ENCODE results near the gene ASAP3. TPM values are rescaled to one million over a fixed set of nuclear protein-coding genes. Genes with fewer than 3 reads are reported as not detected.
A peak's percentile ranks its signal among the peaks of the same experiment; 100 is the strongest.

The ASAP3 gene
- total and polyA plus RNA-seq, 9 of the 15 experiments (the other 6 are each of a cell fraction or from before 2014, with no cell fraction given), result 1.7 to 31.2 (median 17.4) TPM

DNA sequence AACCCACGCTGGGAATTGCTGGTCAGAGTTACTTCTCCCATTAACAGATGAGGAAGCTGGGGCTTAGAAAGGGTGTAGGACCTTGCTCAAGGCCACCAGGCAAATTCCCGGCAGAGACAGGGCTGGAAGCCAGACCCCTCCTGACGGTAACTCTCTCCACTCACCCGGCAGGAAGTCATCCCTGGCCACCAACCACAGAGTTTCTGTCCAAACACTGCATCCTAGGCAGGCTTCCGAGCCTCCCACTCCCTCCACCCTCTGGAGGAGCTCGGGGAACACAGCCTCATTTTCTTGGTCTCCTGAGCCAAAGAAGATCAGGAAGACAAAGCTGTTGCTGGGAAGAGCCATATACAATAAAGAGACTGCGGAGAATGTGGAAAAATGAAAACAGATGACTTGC is 89.3 kb downstream of the ASAP3 start (continued):
- TF ChIP-seq, protein P1, sequence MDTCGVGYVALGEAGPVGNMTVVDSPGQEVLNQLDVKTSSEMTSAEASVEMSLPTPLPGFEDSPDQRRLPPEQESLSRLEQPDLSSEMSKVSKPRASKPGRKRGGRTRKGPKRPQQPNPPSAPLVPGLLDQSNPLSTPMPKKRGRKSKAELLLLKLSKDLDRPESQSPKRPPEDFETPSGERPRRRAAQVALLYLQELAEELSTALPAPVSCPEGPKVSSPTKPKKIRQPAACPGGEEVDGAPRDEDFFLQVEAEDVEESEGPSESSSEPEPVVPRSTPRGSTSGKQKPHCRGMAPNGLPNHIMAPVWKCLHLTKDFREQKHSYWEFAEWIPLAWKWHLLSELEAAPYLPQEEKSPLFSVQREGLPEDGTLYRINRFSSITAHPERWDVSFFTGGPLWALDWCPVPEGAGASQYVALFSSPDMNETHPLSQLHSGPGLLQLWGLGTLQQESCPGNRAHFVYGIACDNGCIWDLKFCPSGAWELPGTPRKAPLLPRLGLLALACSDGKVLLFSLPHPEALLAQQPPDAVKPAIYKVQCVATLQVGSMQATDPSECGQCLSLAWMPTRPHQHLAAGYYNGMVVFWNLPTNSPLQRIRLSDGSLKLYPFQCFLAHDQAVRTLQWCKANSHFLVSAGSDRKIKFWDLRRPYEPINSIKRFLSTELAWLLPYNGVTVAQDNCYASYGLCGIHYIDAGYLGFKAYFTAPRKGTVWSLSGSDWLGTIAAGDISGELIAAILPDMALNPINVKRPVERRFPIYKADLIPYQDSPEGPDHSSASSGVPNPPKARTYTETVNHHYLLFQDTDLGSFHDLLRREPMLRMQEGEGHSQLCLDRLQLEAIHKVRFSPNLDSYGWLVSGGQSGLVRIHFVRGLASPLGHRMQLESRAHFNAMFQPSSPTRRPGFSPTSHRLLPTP (IDR thresholded peaks at IDR 0.05; ENCODE audit: borderline replicate concordance, extremely low read depth, insufficient read length), result no peak

DNA sequence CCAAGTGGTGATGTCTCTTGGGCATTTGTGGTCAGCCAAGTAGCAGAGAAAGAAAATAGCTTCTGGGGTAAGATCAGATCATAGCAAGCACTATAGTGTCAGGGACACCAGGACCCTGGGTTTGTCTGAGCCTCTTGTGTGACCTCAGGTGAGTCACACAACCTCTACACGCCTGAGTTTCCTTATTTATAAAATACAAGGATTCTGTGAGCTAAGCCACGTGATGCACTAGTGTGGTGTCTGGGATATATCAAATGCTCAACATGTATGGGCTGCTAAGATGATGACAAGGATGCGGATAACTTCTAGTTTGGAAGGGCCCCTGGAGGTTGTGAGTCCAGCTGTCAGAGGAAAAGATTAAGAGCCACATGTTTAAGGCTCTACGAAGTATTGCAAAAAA is 89.8 kb downstream of the ASAP3 start:
- no peaks in the 10 kb centered on the region; the same call in 1 of the 2 replicates for H3K9me3 ChIP-seq (replicated peaks; ENCODE audit: control insufficient read depth, insufficient read depth, low read depth, low read length)
- DNase-seq (ENCODE audit: extremely low read depth in 1 of 4, low spot score in 3 of 4), result no peak
- intact Hi-C loops (cut with micrococcal nuclease), result no loop called here
- POLR2A ChIA-PET, result interaction anchor here (0.5 to 1.5 kb wide), 4 partner anchors 9 to 80 kb away, joined by 3 to 9 read pairs (median 3); partner anchors contain the start of gene ZNF436
- in situ Hi-C loops (cut with MboI), result no loop called here
- no peaks in the 10 kb centered on the region for H3K79me2 ChIP-seq (ENCODE audit: control insufficient read depth, insufficient read depth, low read length)
- no peak for FAIRE-seq
- H3K4me1 ChIP-seq (replicated peaks in 1 of 2; ENCODE audit: control insufficient read depth in 2 of 2, insufficient read depth in 2 of 2, low read length in 2 of 2), result peaks cover 4 to 24% of the 10 kb centered on the region in 2 experiments
- no peak overlapping the region for H3K4me2 ChIP-seq (ENCODE audit: insufficient read depth, low read length)
- peak overlapping the region; percentile 69 for H2AFZ ChIP-seq (ENCODE audit: low read depth, low read length)
- TF ChIP-seq RAD51 (IDR thresholded peaks at IDR 0.05; ENCODE audit: borderline replicate concordance, low read depth), result peak; percentile 45; the same call in 1 of the 2 replicates
- no peak for TF ChIP-seq ZNF121 (CRISPR knock-in tag; conservative IDR thresholded peaks at IDR 0.05)
- TF ChIP-seq, protein P2, sequence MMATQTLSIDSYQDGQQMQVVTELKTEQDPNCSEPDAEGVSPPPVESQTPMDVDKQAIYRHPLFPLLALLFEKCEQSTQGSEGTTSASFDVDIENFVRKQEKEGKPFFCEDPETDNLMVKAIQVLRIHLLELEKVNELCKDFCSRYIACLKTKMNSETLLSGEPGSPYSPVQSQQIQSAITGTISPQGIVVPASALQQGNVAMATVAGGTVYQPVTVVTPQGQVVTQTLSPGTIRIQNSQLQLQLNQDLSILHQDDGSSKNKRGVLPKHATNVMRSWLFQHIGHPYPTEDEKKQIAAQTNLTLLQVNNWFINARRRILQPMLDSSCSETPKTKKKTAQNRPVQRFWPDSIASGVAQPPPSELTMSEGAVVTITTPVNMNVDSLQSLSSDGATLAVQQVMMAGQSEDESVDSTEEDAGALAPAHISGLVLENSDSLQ (IDR thresholded peaks at IDR 0.05), result peak; percentile 21; the same call in 1 of the 2 replicates
- TF ChIP-seq, protein P3, sequence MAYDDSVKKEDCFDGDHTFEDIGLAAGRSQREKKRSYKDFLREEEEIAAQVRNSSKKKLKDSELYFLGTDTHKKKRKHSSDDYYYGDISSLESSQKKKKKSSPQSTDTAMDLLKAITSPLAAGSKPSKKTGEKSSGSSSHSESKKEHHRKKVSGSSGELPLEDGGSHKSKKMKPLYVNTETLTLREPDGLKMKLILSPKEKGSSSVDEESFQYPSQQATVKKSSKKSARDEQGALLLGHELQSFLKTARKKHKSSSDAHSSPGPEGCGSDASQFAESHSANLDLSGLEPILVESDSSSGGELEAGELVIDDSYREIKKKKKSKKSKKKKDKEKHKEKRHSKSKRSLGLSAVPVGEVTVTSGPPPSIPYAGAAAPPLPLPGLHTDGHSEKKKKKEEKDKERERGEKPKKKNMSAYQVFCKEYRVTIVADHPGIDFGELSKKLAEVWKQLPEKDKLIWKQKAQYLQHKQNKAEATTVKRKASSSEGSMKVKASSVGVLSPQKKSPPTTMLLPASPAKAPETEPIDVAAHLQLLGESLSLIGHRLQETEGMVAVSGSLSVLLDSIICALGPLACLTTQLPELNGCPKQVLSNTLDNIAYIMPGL (CRISPR knock-in tag; IDR thresholded peaks at IDR 0.05), result no peak
- peak; percentile 31; the same call in 1 of the 2 replicates for TF ChIP-seq BHLHE40 (IDR thresholded peaks at IDR 0.05; ENCODE audit: low read length)
- TF ChIP-seq, protein P4, sequence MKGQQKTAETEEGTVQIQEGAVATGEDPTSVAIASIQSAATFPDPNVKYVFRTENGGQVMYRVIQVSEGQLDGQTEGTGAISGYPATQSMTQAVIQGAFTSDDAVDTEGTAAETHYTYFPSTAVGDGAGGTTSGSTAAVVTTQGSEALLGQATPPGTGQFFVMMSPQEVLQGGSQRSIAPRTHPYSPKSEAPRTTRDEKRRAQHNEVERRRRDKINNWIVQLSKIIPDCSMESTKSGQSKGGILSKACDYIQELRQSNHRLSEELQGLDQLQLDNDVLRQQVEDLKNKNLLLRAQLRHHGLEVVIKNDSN (CRISPR knock-in tag; IDR thresholded peaks at IDR 0.05), result peak; percentile 67
- no peak for TF ChIP-seq LARP7 (IDR thresholded peaks at IDR 0.05)
- TF ChIP-seq FOSL1 (tag; conservative IDR thresholded peaks at IDR 0.05), result peak; percentile 51
- TF ChIP-seq ZBED1 (IDR thresholded peaks at IDR 0.05), result no peak
- TF ChIP-seq MEIS2 (IDR thresholded peaks at IDR 0.05; ENCODE audit: partially characterized antibody), result peak; percentile 29
- H3K36me3 ChIP-seq (ENCODE audit: control insufficient read depth, insufficient read depth, low read length), result no peaks in the 10 kb centered on the region
- 21% methylated on average over 4 of the region's 4 CpGs for WGBS (ENCODE audit: insufficient coverage, low coverage, missing lambda C conversion rate)
- CTCF ChIA-PET (ENCODE audit: low intra/inter-chr PET ratio), result no interaction called here
- no TSS peak for BruUV-seq (replicated peaks)
- no peak overlapping the region for H3K9ac ChIP-seq (ENCODE audit: insufficient read depth in 1 of 2, low read depth in 2 of 2, low read length in 2 of 2)
- peaks cover 0 to 5% of the 10 kb centered on the region in 2 experiments; a peak in 2 of 5 replicates for H3K27me3 ChIP-seq (ENCODE audit: control insufficient read depth in 2 of 2, insufficient read depth in 2 of 2, low read length in 2 of 2)
- no peaks in the 10 kb centered on the region for H4K20me1 ChIP-seq (replicated peaks; ENCODE audit: control insufficient read depth, insufficient read depth, low read length)
- ATAC-seq, result no peak
- no peaks in the 10 kb centered on the region for H3K9me1 ChIP-seq (ENCODE audit: control insufficient read depth, insufficient read depth, low read length)
- no peak overlapping the region for H3K4me3 ChIP-seq
- no peak overlapping the region for H3K27ac ChIP-seq (ENCODE audit: extremely low read depth, low read depth, low read length)
